Right ventricle myocardium superior (tissue), 1 donor: ENCODE data around the gene NR2E1. TPM values are rescaled to one million over a fixed set of nuclear protein-coding genes. Genes with fewer than 3 reads are reported as not detected.

Source experiments
- ATAC-seq: fragments of 200-7000 bp; cut with Tn5 transposase; one replicate; pipeline ENCODE4 v1.9.1; 2020; ENCODE audit warnings: mild to moderate bottlenecking; ENCODE audit not compliant: poor library complexity
- DNase-seq: peaks from one replicate; pipeline ENCODE4 v3.0.0-alpha.2; 2020
- intact Hi-C: fragments of 100-400 bp; cut with DNase I; formaldehyde crosslinking; loops from one replicate; pipeline ENCODE4 v1.11.2; 2022
- total RNA-seq: library from RNA; stranded (reverse); fragmentation: NEBNext Ultra II Directional; extraction: Animal tissue kit (Norgen Biotek cat#: 25700); gene quantifications from one replicate; pipeline ENCODE4 v1.2.1, GENCODE V29; 2021
- donor health status: DM: no; HTN: yes; CAD: no; lungs with severe emphysema.

The NR2E1 gene
- total RNA-seq, 1 donor from 2014 or later = not detected

DNA sequence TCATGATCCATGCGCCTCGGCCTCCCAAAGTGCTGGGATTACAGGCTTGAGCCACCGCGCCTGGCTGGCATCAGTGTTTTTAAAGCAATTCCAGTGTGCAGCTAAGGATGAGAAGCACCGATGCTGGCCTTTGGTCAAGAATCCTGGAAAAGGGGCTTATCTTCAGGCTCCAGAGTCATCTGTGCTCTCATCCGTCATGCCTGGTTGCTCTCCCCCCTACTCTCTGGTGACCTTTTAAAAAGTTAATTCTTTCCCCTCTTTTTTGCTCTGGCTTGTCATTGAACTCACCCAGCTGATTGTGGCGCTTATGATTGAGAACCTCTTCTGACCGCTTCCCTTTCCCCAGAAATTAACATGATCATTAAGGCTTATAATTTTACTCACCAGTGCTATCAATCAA lies 28.7 kb downstream of the NR2E1 start:
- no peak for DNase-seq
- intact Hi-C loops = no loop called here
- no peak for ATAC-seq

GRCh38 chr6:108195209-108195608 lies 29.4 kb downstream of the NR2E1 start:
- intact Hi-C loops = no loop called here
- ATAC-seq (no peak), DNase-seq (no peak)

DNA sequence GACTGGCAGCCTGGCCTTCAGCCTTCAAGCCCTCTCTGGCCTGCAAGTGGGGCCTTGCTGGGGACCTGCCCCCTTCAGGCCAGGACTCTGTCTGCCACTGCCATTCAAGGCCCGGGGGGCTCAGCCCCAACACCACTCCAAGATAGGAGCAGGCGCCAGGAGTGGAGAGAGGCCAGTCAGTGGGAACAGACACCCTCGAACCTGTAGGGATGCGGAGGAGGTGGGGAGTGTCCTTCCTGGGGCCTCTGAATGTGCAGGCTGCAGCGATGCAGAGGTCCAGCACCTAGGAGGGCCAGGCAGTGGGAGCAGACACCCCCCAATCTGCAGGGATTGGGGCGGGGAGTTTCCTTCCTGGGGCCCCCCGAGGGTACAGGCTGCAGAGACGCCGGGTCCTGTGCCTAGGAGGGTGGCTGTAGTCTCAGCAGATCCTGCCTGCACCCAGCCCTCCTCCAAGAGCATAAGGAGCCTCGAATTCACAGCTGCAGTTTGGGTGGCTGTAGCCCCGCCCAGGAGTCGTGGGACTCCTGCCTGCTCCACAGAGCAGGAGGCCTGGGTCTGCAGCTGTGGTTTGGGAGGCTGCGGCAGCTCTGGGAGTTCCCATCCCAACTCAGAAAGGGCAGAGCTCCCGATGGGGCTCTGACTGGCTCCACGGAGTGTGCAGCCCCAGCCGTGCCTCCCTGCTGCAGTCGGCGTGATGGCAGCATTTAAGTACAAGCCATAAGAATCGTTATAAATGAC lies 33.1 kb downstream of the NR2E1 start:
- ATAC-seq (no peak), DNase-seq (no peak)
- intact Hi-C loops = no loop called here

DNA sequence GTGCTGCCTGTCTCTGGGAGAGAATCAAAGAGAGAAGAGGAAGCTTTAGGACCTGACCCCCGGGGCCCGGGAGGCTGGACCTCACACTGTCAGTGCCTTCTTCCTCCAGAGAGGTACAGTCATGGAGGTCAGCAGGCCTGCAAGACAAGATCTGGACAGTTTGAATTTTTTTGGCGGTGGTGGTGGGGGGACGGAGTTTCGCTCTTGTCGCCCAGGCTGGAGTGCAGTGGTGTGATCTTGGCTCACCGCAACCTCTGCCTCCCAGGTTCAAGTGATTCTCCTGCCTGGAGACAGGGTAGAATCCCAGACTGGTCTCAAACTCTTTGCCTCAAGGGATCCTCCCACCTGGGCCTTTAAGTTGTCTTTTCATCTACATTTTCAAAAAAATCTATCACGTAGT lies 34.4 kb downstream of the NR2E1 start:
- ATAC-seq = no peak
- intact Hi-C loops = no loop called here

GRCh38 chr6:108200631-108201030 lies 34.8 kb downstream of the NR2E1 start:
- DNase-seq (no peak), ATAC-seq (no peak)
- intact Hi-C loops = no loop called here

More for the DNA sequence above, 34.4 kb downstream of the NR2E1 start:
- no peak for DNase-seq

DNA sequence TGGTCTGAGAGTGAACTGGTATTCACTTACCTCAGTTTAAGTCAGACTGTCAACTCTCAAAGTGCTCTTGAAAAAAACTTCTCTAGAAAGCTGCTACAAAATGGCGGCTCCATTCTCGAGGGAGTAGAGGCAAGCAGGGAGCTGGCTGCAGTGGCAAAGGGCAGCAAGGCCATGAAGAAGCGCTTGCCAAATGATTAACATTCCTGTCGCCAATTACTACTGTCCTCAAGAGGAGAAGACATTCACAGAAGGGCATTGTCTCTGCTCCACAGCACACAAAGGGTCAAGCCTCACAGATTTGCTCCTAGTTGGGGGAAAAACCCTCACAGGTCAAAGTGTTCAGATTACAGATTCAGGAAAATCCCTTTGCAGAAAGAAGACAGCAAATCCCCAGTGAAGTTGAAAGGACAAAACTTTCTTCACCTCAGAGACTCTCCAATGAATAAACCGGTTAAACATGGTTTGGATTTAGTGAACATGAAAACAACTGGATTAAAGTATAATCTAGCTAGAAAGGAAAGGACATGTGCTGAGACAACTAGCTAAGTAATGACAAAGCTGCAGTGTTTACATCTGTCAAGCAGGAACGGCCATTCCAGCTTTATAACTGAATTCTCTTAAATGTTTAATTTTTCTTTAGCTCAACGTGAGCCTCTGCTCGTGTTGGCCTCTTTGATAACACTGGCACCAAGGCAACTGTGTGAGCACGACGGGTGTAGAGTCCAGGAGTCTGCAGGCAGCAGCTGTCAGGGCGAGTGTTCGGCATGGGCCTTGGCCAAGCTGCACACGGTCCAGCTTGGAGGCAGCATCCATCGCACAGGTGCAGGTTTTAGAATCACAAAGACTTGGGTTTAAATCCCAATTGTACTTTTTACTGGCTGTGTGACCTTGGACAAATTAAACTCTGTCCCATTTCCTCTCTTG lies 37.6 kb downstream of the NR2E1 start:
- intact Hi-C loops = no loop called here
- ATAC-seq (no peak), DNase-seq (no peak)

GRCh38 chr6:108207013-108207412 lies 41.2 kb downstream of the NR2E1 start:
- no peak for DNase-seq
- intact Hi-C loops = no loop called here
- ATAC-seq = no peak

GRCh38 chr6:108209738-108210137 lies 43.9 kb downstream of the NR2E1 start:
- intact Hi-C loops = no loop called here
- DNase-seq (no peak), ATAC-seq (no peak)

DNA sequence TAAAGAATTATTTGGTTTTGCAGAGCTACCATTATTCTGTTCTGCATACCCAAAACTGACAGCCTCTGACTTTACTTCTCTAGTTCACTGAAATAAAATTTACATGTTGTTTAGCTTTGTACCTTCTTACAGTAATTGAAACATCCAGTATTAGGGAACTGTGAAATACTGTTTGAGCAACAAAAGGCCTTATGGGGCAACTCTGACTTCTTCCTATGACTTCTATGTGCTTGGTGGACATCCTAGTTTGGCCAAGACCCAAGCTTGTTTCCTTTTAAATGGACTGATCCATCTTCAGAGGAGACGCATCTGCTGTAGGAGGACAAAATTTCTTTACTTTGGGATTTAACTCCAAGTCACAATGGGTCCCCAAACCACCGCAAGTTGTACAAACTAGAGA lies 44.7 kb downstream of the NR2E1 start:
- intact Hi-C loops = no loop called here
- ATAC-seq (no peak), DNase-seq (no peak)

DNA sequence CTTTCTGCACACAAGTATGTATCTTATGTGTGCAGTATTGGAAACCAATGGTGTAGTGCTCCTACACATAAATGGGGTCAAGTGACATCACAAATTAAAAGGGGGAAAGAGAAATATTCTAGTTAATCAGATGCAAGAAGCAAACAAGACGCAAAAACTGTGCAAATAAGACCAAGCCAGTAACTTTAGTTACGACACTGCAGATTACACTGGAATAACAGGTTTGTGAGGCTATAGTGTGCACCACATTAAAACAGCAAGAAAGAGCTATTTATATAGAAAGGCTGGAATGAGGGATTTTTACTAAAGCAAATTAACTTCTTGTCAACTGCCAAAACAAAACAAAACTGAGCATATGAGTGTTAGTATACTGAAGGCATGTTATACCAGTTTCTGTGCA lies 45.8 kb downstream of the NR2E1 start:
- DNase-seq (no peak), ATAC-seq (no peak)
- intact Hi-C loops = no loop called here

- ATAC-seq (no peak), DNase-seq (no peak)
- intact Hi-C loops = no loop called here
These were observed 56.2 kb downstream of the NR2E1 start for GRCh38 chr6:108222064-108222463.

- ATAC-seq = no peak
- intact Hi-C loops = no loop called here
These were observed 56.7 kb downstream of the NR2E1 start for GRCh38 chr6:108222504-108222903.

GRCh38 chr6:108227290-108227689 lies 61.5 kb downstream of the NR2E1 start:
- DNase-seq (no peak), ATAC-seq (no peak)
- intact Hi-C loops = no loop called here

More at GRCh38 chr6:108222504-108222903, 56.7 kb downstream of the NR2E1 start:
- no peak for DNase-seq

GRCh38 chr6:108228416-108228815 lies 62.6 kb downstream of the NR2E1 start:
- DNase-seq = no peak
- no peak for ATAC-seq
- intact Hi-C loops = no loop called here

GRCh38 chr6:108235127-108235526 lies 69.3 kb downstream of the NR2E1 start:
- ATAC-seq = no peak
- intact Hi-C loops = no loop called here

DNA sequence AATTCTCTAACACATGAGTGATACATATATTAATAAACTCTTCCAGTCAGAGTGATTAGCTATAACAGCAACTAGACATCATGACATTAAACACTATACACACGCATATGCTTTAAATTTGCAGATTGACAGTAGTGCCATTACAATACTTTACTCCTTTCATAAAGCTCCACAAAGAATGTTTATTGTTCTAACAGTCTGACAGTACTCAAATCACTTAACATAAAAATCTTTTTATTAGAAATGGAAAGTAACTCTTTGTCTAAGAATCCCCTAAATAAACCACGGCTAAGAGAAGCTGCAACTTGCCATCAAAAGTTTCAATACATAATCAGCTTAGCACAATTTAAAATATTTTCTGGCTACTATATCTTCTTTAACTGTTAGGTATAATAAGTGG lies 71.0 kb downstream of the NR2E1 start:
- intact Hi-C loops = no loop called here
- no peak for ATAC-seq
- no peak for DNase-seq

More at GRCh38 chr6:108235127-108235526, 69.3 kb downstream of the NR2E1 start:
- no peak for DNase-seq

- DNase-seq (no peak), ATAC-seq (no peak)
- intact Hi-C loops = no loop called here
These were observed 72.5 kb downstream of the NR2E1 start for GRCh38 chr6:108238322-108238721.
